ENCODE measurements around the gene ZMYND15.

Gene ZMYND15

DNA sequence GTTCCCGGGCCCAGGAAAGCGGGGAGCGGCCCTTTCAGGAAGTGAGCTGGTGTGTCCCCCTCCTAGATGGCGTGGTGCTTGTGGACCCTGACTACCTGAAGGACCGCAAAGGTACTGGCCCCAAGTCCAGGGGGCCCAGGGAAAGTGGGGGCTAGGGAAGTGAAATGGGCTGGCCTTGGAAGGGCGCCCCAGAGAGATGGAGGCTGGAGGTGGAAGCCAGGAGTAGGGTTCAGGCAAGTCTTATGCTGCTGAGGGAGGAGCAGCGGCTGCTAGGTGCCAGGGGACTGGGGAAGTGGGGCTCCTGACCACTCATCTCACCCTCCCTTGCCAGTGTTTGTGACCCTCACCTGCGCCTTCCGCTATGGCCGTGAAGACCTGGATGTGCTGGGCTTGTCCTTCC lies 23.6 kb upstream of the ZMYND15 start:
- DNase-seq (ENCODE audit: low read depth in 2 of 2): no peak

DNA sequence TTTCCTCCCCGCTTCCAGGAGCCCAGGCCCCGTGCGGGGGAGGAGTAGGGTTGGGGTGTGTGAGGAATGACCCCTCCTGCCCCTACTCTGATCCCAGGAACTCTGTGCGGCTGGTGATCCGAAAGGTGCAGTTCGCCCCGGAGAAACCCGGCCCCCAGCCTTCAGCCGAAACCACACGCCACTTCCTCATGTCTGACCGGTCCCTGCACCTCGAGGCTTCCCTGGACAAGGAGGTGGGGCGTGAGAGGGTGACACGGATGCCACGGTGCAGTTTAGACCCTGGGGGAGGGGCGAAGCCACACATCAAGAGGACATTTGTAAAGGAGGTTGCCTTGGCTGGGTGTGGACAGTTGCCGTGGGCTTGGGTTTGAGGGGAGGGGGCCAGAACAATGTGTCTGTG lies 21.8 kb upstream of the ZMYND15 start:
- DNase-seq (ENCODE audit: low read depth in 2 of 2): no peak

DNA sequence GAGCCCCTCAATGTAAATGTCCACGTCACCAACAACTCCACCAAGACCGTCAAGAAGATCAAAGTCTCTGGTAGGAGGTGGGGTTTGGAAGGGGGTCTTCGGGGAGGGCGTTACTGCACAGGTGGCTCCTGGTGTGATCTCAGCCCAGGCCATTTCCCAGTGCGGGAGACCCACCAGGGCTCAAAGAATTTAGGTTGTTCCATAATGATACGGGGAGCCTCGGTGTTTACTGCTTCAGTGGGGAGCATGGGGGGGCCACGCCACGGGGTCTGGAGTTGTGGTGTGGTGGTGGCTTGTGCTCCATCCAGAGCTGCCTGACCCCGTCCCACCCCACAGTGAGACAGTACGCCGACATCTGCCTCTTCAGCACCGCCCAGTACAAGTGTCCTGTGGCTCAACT lies 21.4 kb upstream of the ZMYND15 start:
- no peak for DNase-seq (ENCODE audit: low read depth in 2 of 2)

DNA sequence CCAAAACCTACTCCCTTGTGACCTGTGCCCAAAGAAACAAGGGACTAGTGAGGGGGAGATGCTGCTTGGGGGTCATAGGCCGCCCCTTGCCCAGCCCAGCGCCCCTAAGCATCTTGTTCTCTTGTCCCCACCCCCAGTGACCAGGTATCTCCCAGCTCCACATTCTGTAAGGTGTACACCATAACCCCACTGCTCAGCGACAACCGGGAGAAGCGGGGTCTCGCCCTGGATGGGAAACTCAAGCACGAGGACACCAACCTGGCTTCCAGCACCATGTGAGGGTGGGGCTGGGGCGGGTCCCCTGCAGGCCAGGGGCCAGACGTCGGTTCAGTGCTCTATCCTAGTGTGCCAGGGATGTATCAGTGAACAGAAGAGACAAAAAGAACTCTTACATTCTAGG lies 20.5 kb upstream of the ZMYND15 start:
- no peak for DNase-seq (ENCODE audit: low read depth in 2 of 2)

DNA sequence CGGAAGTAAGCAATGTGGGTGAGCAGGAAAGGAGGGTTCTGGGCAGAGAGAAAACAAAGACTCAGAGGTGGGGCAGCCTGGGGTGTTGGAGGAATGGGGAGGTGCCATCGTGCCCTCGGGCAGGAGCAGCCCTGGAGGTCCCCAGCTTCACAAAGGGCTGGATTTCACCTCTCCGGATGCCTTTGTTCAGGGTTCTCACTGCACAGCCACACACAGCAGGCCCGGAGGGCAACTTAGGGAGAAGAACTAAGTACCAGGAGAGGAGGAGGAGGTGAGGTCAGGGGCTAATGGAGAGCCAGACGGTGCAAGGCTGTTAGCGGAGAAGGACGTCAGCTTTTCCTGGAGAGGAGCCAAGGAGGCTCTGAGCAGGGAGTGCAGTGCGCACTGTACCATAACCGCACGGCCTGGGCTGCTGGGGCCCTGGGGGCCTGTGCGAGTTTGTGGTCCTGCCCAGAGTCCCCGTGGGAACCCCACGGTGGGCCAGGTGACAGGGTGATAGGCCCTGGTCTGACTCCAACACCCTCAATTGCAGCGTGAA lies 19.9 kb upstream of the ZMYND15 start:
- no peak for DNase-seq (ENCODE audit: low read depth in 2 of 2)

DNA sequence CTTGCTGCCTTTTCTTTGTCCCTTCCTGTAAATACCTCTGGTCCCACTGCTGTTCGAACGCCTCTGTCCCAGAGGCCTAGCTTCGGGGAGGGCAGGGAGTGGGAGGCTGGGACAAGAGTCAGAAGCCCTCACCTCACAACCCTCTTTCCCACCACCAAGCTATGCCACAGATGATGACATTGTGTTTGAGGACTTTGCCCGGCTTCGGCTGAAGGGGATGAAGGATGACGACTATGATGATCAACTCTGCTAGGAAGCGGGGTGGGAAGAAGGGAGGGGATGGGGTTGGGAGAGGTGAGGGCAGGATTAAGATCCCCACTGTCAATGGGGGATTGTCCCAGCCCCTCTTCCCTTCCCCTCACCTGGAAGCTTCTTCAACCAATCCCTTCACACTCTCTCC lies 18.8 kb upstream of the ZMYND15 start:
- DNase-seq (ENCODE audit: low read depth in 2 of 2): no peak

DNA sequence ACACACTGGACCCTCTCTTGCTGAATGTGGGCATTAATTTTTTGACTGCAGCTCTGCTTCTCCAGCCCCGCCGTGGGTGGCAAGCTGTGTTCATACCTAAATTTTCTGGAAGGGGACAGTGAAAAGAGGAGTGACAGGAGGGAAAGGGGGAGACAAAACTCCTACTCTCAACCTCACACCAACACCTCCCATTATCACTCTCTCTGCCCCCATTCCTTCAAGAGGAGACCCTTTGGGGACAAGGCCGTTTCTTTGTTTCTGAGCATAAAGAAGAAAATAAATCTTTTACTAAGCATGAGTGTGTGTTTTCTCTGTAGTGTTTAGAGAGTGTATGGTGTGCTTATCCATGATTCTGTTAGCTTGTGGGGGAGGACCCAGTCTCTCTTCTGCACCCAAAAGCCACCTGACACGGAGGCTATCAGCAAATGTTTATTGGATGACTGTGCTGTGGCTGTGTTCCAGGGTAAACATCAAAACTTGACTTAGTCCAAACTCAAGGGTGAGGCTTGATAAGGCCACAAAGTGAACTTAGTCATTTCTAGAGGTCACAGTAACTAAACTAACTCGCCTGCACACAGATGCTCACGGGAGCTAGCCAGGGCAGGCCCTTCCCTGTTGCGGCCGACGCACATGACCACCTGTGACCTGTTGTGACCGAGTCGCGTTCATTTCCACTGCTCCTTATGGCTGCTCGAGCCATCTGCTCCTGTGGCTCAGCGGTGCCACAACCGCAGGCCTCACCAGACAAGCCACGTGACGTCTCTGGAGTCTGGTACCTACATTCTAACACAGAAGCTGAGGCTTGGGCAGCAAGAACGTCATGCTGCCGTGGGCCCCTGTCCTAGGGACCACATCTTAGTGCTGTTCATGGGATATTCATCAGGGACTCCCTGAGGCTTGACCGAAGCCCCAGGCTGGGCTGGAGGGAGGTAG lies 18.2 kb upstream of the ZMYND15 start:
- DNase-seq (ENCODE audit: low read depth in 2 of 2): no peak

DNA sequence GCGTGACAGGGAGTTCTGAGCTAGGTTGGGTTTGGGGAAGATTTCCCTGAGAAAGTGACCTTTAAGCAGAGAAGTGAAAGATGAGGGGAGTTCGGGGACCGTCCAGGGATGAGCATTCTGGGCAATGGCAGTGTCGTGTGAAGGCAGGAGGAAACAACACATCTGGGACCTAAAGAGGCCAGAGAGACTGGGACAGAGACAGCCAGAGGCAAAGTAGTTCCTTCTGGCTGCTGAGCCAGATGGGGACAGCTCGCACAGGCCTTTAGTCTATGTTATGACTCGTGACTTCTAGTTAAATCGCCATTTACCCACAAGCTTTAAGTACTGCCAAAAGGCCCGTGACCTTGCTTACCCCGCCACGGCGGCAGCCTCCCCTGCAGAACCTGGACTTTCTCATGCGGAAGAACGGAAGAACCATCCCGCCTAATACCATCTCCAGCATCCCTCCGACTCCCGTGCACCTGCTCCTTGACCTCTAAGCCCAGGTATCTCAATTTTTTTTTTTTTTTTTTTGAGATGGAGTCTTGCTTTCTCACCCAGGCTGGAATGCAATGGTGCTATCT lies 16.9 kb upstream of the ZMYND15 start:
- no peak for DNase-seq (ENCODE audit: low read depth in 2 of 2)

DNA sequence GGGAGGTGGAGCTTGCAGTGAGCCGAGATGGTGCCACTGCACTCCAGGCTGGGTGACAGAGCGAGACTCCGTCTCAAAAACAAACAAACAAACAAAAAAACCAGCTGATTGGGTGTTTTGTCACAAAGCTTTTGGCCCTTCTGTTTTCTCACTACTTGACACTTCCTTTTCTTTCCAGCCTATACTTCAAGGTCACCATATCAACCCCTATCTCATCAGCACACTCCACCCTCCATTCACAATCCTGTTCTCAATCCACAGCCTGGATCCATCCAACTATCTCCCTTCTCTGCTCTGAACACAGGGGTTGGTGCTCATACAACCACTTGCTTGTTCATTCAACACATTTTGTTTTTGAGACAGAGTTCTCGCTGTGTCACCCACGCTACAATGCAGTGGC lies 15.0 kb upstream of the ZMYND15 start:
- DNase-seq (ENCODE audit: low read depth in 2 of 2): no peak

DNA sequence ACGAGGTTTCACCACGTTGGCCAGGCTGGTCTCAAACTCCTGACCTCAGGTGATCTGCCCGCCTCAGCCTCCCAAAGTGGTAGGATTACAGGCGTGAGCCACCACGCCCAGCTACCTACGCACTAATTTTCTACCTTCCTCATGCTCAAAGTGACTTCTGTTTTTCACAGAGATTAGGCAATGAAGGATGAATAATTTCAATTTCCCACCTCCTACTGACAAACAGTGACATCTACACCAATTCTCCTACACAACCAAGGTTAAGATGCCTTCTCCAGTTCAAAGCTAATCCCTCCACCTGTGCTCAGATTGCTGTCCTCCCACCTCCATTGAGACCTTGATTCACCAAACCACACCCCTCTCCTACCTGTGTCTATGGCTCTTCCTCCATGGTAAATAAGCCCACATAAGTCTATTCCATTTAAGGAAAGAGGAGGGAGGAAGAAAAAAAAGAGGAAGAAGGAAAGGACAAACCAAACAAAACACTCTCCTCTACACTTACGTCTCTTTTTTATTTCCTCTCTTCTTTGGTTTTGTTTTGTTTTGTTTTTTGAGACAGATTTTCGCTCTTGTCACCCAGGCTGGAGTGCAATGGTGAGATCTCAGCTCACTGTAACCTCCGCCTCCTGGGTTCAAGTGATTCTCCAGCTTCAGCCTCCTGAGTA lies 13.9 kb upstream of the ZMYND15 start:
- DNase-seq (ENCODE audit: low read depth in 2 of 2): no peak

DNA sequence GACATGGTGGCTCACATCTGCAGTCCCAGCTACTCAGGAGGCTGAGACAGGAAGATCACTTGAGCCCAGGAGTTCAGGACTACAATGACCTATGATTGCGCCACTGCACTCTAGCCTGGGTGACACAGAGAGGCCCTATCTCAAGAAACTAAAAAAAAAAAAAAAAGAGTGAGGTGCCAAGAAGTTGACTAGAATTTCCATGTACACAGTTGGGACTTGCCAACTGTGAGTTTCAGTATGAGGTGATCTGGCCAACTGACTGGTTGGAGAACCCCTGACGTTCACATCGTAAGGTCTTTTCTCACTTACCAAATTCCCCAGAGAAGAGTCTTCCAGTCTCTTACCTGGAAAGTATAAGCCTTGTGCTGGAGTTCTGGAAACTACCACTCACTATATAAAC lies 11.5 kb upstream of the ZMYND15 start:
- DNase-seq (ENCODE audit: low read depth in 2 of 2): no peak

DNA sequence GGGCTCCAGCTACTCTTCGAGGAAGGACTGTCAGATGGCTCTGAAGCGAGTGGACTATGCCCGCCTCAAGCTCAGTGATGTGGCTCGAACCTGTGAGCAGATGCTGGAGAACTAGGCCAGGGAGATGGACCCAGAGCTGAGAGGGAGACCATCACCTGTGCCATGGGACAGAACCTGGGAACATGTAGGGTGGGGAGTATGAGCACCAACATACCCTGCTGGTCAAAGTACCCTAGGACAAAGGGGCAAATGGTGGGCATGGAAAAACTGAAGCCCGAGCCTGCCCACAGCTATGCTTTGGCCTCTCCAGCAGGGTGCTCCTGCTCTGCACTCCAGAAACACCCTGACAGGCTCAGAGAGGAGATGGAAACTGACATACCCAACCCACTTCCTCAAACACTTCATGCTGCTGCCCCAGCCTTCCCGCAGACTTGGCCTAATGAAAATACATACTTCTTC lies 6.5 kb upstream of the ZMYND15 start:
- no peak for DNase-seq (ENCODE audit: low read depth in 2 of 2)

DNA sequence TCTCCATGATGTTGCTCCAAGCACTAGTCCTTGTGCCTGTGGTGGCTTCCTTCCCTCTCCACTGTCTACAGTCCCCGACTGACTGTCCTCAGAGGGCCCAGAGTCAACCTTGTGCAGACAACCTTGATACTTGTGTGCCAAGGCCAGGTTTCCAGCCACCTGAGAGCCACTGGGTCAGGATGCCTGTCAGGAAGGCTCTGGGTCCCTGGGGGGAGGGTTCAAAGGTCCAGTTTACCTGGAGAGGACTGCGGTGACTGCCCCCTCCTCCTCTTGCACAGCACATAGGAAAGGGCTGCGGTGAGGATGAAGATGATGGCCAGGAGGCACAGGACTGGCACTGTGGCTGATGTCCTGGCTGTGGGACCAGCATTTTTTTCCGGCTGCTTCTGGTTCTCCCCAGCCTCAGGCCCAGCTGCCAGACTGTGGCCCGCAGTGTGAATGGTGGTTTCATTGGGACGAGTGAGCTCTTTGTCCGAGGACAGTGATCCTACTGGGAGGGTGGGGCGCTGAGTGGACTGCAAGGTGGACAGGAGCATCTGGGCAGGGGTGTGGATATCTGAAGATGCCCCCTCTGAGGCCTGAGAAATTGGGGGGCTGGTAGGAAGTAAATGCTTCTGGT lies 4.7 kb upstream of the ZMYND15 start:
- no peak for DNase-seq (ENCODE audit: low read depth in 2 of 2)

DNA sequence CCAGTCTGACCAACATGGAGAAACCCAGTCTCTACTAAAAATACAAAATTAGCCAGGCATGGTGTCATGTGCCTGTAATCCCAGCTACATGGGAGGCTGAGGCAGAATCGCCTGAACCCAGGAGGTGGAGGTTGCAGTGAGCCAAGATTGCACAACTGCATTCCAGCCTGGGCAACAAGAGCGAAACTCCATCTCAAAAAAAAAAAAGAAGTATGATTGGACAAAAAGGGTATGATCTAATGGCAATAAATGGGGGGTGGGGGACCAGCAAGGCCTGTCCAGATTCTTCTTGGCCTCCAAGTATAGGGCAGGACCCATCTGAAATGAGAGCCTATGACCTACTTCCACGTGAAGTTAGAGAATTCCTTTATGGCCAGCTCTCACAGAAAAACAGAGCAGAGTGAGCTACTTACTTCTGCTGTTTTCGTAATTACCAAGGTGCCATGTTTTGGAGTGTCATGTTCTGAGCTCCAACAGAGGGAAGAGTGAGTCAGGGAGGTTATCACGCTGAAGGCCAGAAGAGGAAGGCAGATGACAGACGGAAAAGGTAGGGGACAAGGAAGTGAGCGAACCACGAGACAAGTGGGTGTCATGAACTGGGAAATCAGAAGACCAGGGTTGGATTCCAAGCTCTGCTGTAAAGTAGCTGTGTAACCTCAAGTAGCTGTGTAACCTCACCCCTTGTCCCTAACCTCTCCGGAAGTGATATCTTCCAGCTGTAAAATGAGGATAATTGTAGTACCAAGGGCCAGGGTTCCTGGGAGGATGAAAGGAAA lies 3.6 kb upstream of the ZMYND15 start:
- no peak for DNase-seq (ENCODE audit: low read depth in 2 of 2)

DNA sequence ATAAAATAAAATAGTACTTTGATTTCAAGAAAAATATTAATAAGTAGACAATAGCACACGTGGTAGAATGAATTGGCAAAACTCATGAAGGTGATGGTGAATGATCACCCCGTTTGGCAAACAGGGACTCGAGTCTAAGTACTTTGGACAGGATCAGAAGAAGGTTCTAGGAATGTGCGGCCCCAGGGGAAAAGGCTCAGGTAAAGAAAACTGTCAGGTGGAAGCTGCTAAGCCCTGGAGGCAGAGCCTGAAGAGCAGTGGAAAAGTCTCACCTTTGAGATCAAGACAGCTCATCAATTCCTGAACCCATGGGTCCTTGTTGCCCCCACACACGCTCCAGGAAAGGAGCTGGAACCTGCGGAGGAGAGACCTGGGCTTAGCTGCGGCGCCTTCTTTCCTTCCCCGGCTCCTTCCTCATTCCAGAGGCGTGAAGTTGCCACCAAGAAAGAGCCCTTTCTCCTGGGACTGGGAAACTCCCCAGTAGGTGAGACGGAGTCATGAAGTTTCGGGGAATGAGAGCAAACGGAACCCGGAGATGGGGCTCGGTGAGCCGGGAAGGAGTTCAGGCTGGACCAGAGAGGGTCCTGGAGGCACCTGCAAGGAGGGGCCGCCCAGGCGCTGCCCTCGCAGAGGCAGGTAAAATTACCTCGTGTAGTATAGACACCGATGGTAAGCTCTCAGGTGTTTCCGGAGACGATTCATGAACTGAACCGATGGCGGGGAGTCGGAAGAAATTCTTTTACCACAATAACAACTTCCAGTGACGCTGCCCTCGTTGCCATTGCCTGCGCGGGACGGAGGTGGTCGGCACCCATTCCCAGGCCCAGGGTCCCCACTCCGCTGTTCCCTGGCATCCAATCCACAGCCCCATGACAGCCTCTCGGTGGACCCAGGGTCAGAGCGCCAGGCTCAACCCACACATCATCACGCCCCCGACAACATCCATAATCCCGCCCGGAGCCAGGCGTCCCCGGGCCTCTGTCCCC lies 1.2 kb upstream of the ZMYND15 start:
- no peak for DNase-seq (ENCODE audit: low read depth in 2 of 2)

DNA sequence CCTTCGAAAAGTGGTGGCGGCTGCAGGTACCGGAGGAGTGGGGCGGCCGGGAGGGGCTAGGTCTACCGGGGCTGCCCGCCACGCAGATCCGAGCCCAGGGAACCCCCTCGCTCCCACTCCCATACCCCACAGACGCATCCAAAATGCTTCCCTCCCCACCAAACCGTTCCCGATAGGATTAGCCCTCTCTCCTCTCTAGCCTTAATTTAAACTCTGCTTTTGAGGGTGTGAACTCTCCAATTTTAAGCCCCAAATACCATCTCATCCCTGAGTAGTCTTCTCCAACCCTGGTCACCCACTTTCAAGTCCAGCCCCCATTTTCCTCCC lies 355 bp downstream of the ZMYND15 start:
- no peak for DNase-seq (ENCODE audit: low read depth in 2 of 2)

DNA sequence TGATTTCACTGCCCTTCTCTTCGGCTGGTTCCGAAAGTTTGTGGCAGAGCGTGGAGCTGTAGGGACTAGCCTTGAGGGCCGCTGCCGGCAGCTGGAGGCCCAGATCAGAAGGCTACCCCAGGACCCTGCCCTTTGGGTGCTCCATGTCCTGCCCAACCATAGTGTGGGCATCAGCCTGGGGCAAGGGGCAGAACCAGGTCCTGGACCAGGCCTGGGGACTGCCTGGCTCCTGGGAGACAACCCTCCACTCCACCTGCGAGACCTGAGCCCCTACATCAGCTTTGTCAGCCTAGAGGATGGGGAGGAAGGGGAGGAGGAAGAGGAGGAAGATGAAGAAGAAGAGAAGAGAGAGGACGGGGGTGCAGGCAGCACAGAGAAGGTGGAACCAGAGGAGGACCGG lies 951 bp downstream of the ZMYND15 start:
- no peak for DNase-seq (ENCODE audit: low read depth in 2 of 2)

DNA sequence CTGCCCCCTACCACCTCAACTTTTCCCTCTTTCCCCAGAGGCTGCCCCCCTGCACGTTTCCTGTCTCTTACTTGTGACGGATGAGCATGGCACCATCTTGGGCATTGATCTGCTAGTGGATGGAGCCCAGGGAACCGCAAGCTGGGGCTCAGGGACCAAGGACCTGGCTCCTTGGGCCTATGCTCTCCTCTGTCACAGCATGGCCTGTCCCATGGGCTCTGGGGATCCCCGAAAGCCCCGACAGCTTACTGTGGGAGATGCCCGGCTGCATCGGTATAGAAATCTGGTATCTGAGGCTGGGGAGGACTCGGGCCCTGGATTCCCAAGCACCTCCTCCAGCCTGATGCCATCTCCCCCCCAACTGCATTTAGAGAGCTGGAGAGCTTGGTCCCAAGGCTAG lies 1.9 kb downstream of the ZMYND15 start:
- DNase-seq (ENCODE audit: low read depth in 2 of 2): no peak

DNA sequence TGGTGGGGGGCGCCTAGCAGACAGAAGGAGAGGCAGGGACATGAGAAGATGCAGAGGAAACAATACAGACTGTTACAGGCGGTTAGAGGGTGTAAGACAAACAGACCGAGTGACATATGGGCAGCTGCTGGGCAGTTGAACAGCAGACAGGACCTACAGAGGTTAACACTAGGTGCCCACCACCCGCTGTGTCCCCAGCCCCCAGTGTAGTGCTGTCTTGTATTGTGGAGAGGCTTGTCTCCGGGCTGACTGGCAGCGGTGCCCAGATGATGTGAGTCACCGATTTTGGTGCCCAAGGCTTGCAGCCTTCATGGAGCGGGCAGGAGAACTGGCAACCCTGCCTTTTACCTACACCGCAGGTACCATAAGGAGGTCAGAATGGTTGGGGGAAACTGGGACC lies 2.5 kb downstream of the ZMYND15 start:
- DNase-seq (ENCODE audit: low read depth in 2 of 2): no peak

DNA sequence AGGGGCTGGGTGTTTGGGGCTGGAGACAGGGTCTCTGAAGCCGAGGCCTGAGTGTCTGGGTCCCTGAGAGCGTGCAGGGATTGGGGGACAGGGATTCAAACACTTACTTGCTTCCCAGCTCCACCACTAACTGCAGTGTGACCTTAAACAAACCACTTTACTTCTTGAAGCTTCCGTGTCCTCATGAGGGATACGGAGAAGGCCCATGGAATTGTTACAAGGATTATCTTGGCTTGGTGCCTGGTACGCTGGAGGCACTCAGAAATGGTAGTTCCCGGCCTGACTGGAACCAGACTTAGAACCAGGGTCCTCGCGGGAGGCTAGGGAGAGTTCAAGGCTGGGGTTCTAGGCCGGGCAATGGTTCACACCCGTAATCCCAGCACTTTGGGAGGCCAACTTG lies 3.0 kb downstream of the ZMYND15 start:
- no peak for DNase-seq (ENCODE audit: low read depth in 2 of 2)

Measured in stimulated activated CD8-positive, alpha-beta memory T cell treated with anti-CD3 and anti-CD28 coated beads, Interleukin-2, amount 100 ng/mL, for 1 hour (primary cell).